ENCODE results near the gene KLHL12.

Gene KLHL12

GRCh38 chr1:202957733-202958543 is 30.9 kb upstream of the KLHL12 start, which contains the start of gene ADIPOR1:
ADIPOR1 (minus strand) TSS chr1:202958312; CDS start chr1:202951070, 7,242 bp downstream.
- H3K27ac ChIP-seq, result peak within 1 kb of the TSS; percentile 85
- no peak for TF ChIP-seq CTCF (conservative IDR thresholded peaks at IDR 0.05)

GRCh38 chr1:202956969-202957368 is 29.9 kb upstream of the KLHL12 start:
- peak overlapping the region; percentile 85; the same call in 1 of the 2 replicates for H3K27ac ChIP-seq
- no peak for TF ChIP-seq CTCF (conservative IDR thresholded peaks at IDR 0.05)

GRCh38 chr1:202954057-202954745 is 27.2 kb upstream of the KLHL12 start:
- no peak for TF ChIP-seq CTCF (conservative IDR thresholded peaks at IDR 0.05)
- peak overlapping the region; percentile 24; the same call in 1 of the 2 replicates for H3K27ac ChIP-seq

- no peak overlapping the region for H3K27ac ChIP-seq
- TF ChIP-seq CTCF (conservative IDR thresholded peaks at IDR 0.05), result no peak
These were observed 26.4 kb upstream of the KLHL12 start for GRCh38 chr1:202953392-202953791.

- TF ChIP-seq CTCF (conservative IDR thresholded peaks at IDR 0.05), result no peak
- H3K27ac ChIP-seq, result no peak overlapping the region
These were observed 25.8 kb upstream of the KLHL12 start for GRCh38 chr1:202952818-202953217.

GRCh38 chr1:202952099-202952498 is 25.1 kb upstream of the KLHL12 start:
- H3K27ac ChIP-seq, result no peak overlapping the region
- no peak for TF ChIP-seq CTCF (conservative IDR thresholded peaks at IDR 0.05)

GRCh38 chr1:202951437-202951836 is 24.4 kb upstream of the KLHL12 start:
- H3K27ac ChIP-seq, result no peak overlapping the region

More at GRCh38 chr1:202951437-202951836, 24.4 kb upstream of the KLHL12 start:
- no peak for TF ChIP-seq CTCF (conservative IDR thresholded peaks at IDR 0.05)
